GM21529 (cell line): ENCODE results near the gene KEL.
"Not testable (repeated sequence)": the region's sequence is repeated elsewhere in the genome, so short reads cannot be mapped to it uniquely, and the experiment has no call there.

ENCODE experiments used
- ATAC-seq: cut with Tn5 transposase; IDR thresholded peaks from one replicate; pipeline ENCODE4 v1.9.1; 2021; ENCODE audit not compliant: unreplicated experiment

The KEL gene

GRCh38 chr7:142961973-142962926, at the start of gene KEL:
KEL (minus strand) TSS chr7:142962363; CDS start chr7:142962206, 157 bp downstream.
- no peak for ATAC-seq

GRCh38 chr7:143008007-143008901, 46.1 kb upstream of the KEL start:
- peak; percentile 93 for ATAC-seq

GRCh38 chr7:143005632-143006260, 43.6 kb upstream of the KEL start:
- ATAC-seq, result no peak

- peak; percentile 56 for ATAC-seq
Measured at GRCh38 chr7:143003393-143004051, 41.4 kb upstream of the KEL start.

GRCh38 chr7:143002898-143003297, 40.7 kb upstream of the KEL start:
- no peak for ATAC-seq

GRCh38 chr7:143002106-143002505, 39.9 kb upstream of the KEL start:
- ATAC-seq, result no peak

GRCh38 chr7:143000648-143001047, 38.5 kb upstream of the KEL start:
- ATAC-seq, result no peak

GRCh38 chr7:142999793-143000192, 37.6 kb upstream of the KEL start:
- no peak for ATAC-seq

- ATAC-seq, result no peak
Measured at GRCh38 chr7:142998966-142999365, 36.8 kb upstream of the KEL start.

- ATAC-seq, result no peak
Measured at GRCh38 chr7:142997456-142997989, 35.4 kb upstream of the KEL start.

- peak; percentile 52 for ATAC-seq
Measured at GRCh38 chr7:142992427-142992826, 30.3 kb upstream of the KEL start.

- ATAC-seq, result no peak
Measured at GRCh38 chr7:142984297-142984696, 22.1 kb upstream of the KEL start.

GRCh38 chr7:142983825-142984224, 21.7 kb upstream of the KEL start:
- ATAC-seq, result no peak

GRCh38 chr7:142978402-142978801, 16.2 kb upstream of the KEL start:
- not testable (repeated sequence) for ATAC-seq

GRCh38 chr7:142974626-142975025, 12.5 kb upstream of the KEL start:
- ATAC-seq, result no peak

GRCh38 chr7:142969183-142969582, 7.0 kb upstream of the KEL start:
- ATAC-seq, result no peak

GRCh38 chr7:142968229-142968628, 6.1 kb upstream of the KEL start:
- ATAC-seq, result no peak

GRCh38 chr7:142964502-142965246, 2.5 kb upstream of the KEL start:
- no peak for ATAC-seq

GRCh38 chr7:142963993-142964392, 1.8 kb upstream of the KEL start:
- no peak for ATAC-seq

GRCh38 chr7:142962991-142963390, 828 bp upstream of the KEL start:
- ATAC-seq, result no peak
